HL-60 (cell line): ENCODE results near the gene CCND2.

ENCODE experiments used
- DNase-seq, 2 experiments: peaks; one replicate each; pipeline ENCODE4 v3.0.0-alpha.2; 2010 to 2020; ENCODE audit warnings: low read depth in 1 of 2, low spot score in 1 of 2
- H3K27ac ChIP-seq: fragments of 250-450 bp; sonication (Bioruptor Pico); replicated peaks from 2 replicates; pipeline ENCODE4 v1.5.1; 2020; ENCODE audit warnings: mild to moderate bottlenecking, moderate library complexity
- H3K27me3 ChIP-seq: fragments of 250-450 bp; sonication (Bioruptor Pico); 2 replicates; pipeline ENCODE4 v1.5.1; 2021; ENCODE audit warnings: mild to moderate bottlenecking, moderate library complexity; ENCODE audit not compliant: insufficient read depth, poor library complexity, severe bottlenecking
- H3K4me3 ChIP-seq: replicated peaks from 2 replicates; pipeline ENCODE4 v1.5.1; 2011; ENCODE audit warnings: mild to moderate bottlenecking, control low read depth, low read length; ENCODE audit not compliant: insufficient read depth
- CTCF ChIP-seq: IDR thresholded peaks from one replicate; pipeline ENCODE4 v1.5.1; 2011; ENCODE audit warnings: low read length, control low read depth, inconsistent platforms; ENCODE audit not compliant: insufficient read depth
- GABPA ChIP-seq: IDR thresholded peaks from 2 replicates; pipeline ENCODE4 v1.6.1; 2012; ENCODE audit warnings: low read depth
- POLR2AphosphoS5 ChIP-seq: IDR thresholded peaks from 2 replicates; pipeline ENCODE4 v1.6.1; 2012; ENCODE audit warnings: low read depth
- REST ChIP-seq: IDR thresholded peaks from 2 replicates; pipeline ENCODE4 v1.6.1; 2012; ENCODE audit warnings: low read depth; ENCODE audit not compliant: insufficient replicate concordance
- SPI1 ChIP-seq: IDR thresholded peaks from 2 replicates; pipeline ENCODE4 v1.6.1; 2012; ENCODE audit warnings: low read depth, mild to moderate bottlenecking, borderline replicate concordance

Gene CCND2

GRCh38 chr12:4244868-4245267, 28.7 kb upstream of the CCND2 start:
- Histone ChIP-seq H3K27ac (no peak overlapping the region), H3K27me3 (no peaks in the 10 kb centered on the region), H3K4me3 (no peak overlapping the region)
- no peak for TF ChIP-seq REST
- no peak for TF ChIP-seq POLR2AphosphoS5
- no peak for TF ChIP-seq CTCF
- no peak for TF ChIP-seq GABPA
- TF ChIP-seq SPI1 = no peak
- DNase-seq = no peak

GRCh38 chr12:4245446-4245845, 28.1 kb upstream of the CCND2 start:
- H3K27ac ChIP-seq = peak overlapping the region; percentile 42; the same call in 1 of the 2 replicates
- H3K4me3 ChIP-seq = no peak overlapping the region
- TF ChIP-seq SPI1 (no peak), CTCF (no peak), REST (no peak), GABPA (no peak), POLR2AphosphoS5 (no peak)
- no peaks in the 10 kb centered on the region for H3K27me3 ChIP-seq
- no peak for DNase-seq

GRCh38 chr12:4246116-4246515, 27.4 kb upstream of the CCND2 start:
- Histone ChIP-seq H3K27me3 (no peaks in the 10 kb centered on the region), H3K27ac (peak overlapping the region; percentile 42), H3K4me3 (no peak overlapping the region)
- peak in 1 of 2 experiments; percentile 73 for DNase-seq
- TF ChIP-seq SPI1 = peak; percentile 90
- no peak for TF ChIP-seq CTCF
- peak; percentile 40; the same call in 1 of the 2 replicates for TF ChIP-seq POLR2AphosphoS5

GRCh38 chr12:4250691-4251090, 22.9 kb upstream of the CCND2 start:
- H3K27me3 ChIP-seq = no peaks in the 10 kb centered on the region
- no peak for DNase-seq
- H3K27ac ChIP-seq = no peak overlapping the region
- no peak overlapping the region for H3K4me3 ChIP-seq
- TF ChIP-seq CTCF (no peak), POLR2AphosphoS5 (no peak), GABPA (no peak), REST (no peak), SPI1 (no peak)
